Adrenal gland (tissue), 12 donors: ENCODE results near the gene FAM111B. TPM values are rescaled to one million over a fixed set of nuclear protein-coding genes. Genes with fewer than 3 reads are reported as not detected.

Experiments
- DNase-seq, 7 donors: peaks; one replicate each; pipeline ENCODE4 v3.0.0-alpha.2; 2019 to 2020
- H3K27ac ChIP-seq, 5 donors: fragments of 200-600 bp; sonication (generic) in 4 of 5; 1 replicate in 3 of 5; 2 replicates in 2 of 5; pipeline versions ENCODE4 v1.5.1 to v1.8.0; 2016 to 2020; ENCODE audit warnings: mild to moderate bottlenecking in 1 of 5
- H3K27me3 ChIP-seq: fragments of 200-600 bp; 2 replicates; pipeline ENCODE4 v1.8.0; 2021
- H3K36me3 ChIP-seq, 2 donors: fragments of 200-600 bp; replicated peaks in 1 of 2; 1 replicate in 1 of 2; 2 replicates in 1 of 2; pipeline versions ENCODE4 v1.5.1 to v1.8.0; 2018 to 2022
- H3K4me1 ChIP-seq, 2 donors: fragments of 200-600 bp; replicated peaks in 1 of 2; 1 replicate in 1 of 2; 2 replicates in 1 of 2; pipeline versions ENCODE4 v1.5.1 to v1.8.0; 2018 to 2021
- H3K4me3 ChIP-seq, 4 donors: fragments of 200-600 bp; sonication (generic) in 3 of 4; one replicate each; pipeline ENCODE4 v1.5.1; 2016 to 2018
- H3K9me3 ChIP-seq, 3 donors: fragments of 200-600 bp; sonication (generic) in 1 of 3; replicated peaks in 1 of 3; 1 replicate in 2 of 3; 2 replicates in 1 of 3; pipeline versions ENCODE4 v1.5.1 to v1.8.0; 2016 to 2021
- CTCF ChIP-seq, 6 experiments: fragments of 450-650 bp in 4 of 6; fragments of 200-600 bp in 2 of 6; sonication (generic) in 1 of 6; IDR thresholded peaks; 1 replicate in 5 of 6; 2 replicates in 1 of 6; pipeline versions ENCODE4 v1.5.1 to v1.8.0; 2016 to 2021; ENCODE audit warnings: antibody characterized with exemption in 6 of 6, mild to moderate bottlenecking in 2 of 6, moderate library complexity in 1 of 6
- POLR2A ChIP-seq, 2 donors: fragments of 450-650 bp; IDR thresholded peaks; one replicate each; pipeline ENCODE4 v1.6.1; 2017; ENCODE audit warnings: antibody characterized with exemption in 2 of 2, mild to moderate bottlenecking in 2 of 2, moderate library complexity in 1 of 2
- whole genome bisulfite sequencing, 4 donors: extraction: QIAGEN DNeasy Blood & Tissue Kit in 2 of 4; methylation state at CpG; one replicate each; pipeline versions ENCODE4 v1.1.5 to v1.1.7; 2013 to 2017; 5-methylcytosine and 5-hydroxymethylcytosine counted together
- intact Hi-C, 2 donors: fragments of 100-400 bp; cut with DNase I; formaldehyde crosslinking; loops; one replicate each; pipeline versions ENCODE4 v1.14.1 to v1.15.0; 2022 to 2023
- polyA plus RNA-seq, 3 donors: library from polyadenylated mRNA; stranded (reverse); fragments of 200-250 nt in 2 of 3; fragments of 350-450 nt in 1 of 3; fragmentation: Illumina TruSeq in 1 of 3; extraction: RNeasy Lipid Tissue Mini Kit (QIAGEN cat#74804) in 1 of 3; gene quantifications; one replicate each; pipeline ENCODE4 v1.2.3, GENCODE V29; 2013 to 2014
- total RNA-seq, 9 donors: library from RNA; depleted of rRNA in 4 of 9; stranded (reverse); fragments of >200 nt in 4 of 9; fragments of 120-200 nt in 1 of 9; fragmentation: NEBNext Ultra II Directional in 1 of 9; extraction: Animal tissue kit (Norgen Biotek cat#: 25700) in 1 of 9; gene quantifications; one replicate each; pipeline versions ENCODE4 v1.1.0 to v1.2.4, GENCODE V29; 2013 to 2023
- donor health status: healthy with polysubstance abuse.
- donor health status: Bipolar disorder and iron deficiency.
- donor health status: DM: yes; HTN: yes; CAD: no.
- donor health status: DM: no; HTN: no; CAD: no.
- donor health status: DM: no; HTN: no; CAD: no.
- donor health status: DM: yes; HTN: yes; CAD: no.

FAM111B gene
- total and polyA plus RNA-seq, 12 donors = 0.08 to 14.1 (median 0.77) TPM; not detected in 1

DNA sequence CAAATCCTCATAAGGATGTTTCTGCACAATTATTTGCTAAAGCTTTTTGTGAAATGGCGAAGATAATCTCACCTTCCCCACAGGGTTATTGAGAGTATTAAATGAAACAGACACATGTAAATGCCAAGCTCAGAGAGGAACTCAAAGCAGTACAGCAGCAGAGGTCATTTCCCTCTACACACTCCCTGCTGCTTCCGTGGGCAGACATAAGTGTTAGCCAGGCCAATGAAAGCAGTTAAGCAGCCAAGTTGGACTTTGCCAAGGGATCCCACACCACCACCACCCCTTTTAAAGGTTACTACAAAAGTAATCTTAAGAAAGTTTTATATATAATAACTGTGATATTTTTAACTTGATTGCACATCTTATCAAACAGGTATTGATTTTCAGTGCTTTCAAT lies 31.6 kb downstream of the FAM111B start:
- DNase-seq = no peak
- H3K4me3 ChIP-seq = no peak overlapping the region
- H3K27me3 ChIP-seq = no peaks in the 10 kb centered on the region
- no peaks in the 10 kb centered on the region for H3K9me3 ChIP-seq
- TF ChIP-seq POLR2A (IDR thresholded peaks at IDR 0.05) = no peak
- no peak for TF ChIP-seq CTCF (IDR thresholded peaks at IDR 0.05)
- no peaks in the 10 kb centered on the region for H3K36me3 ChIP-seq
- H3K27ac ChIP-seq = no peak overlapping the region
- WGBS, 4 donors = 56 to 71% (median 70%) methylated on average over 2 of the region's 2 CpGs
- peaks cover 3 to 12% of the 10 kb centered on the region in 2 donors for H3K4me1 ChIP-seq
- intact Hi-C loops = loop anchor here in 1 of 2 donors (5.0 to 10.0 kb wide), 2 partner anchors 41 to 484 kb away; no protein-coding TSS in a partner anchor

- Histone ChIP-seq H3K36me3 (no peaks in the 10 kb centered on the region), H3K27ac (no peak overlapping the region), H3K9me3 (no peaks in the 10 kb centered on the region), H3K4me1 (peaks cover 18 to 35% of the 10 kb centered on the region in 2 donors), H3K4me3 (no peak overlapping the region), H3K27me3 (no peaks in the 10 kb centered on the region)
- 93 to 100% (median 93%) methylated on average over 4 of the region's 4 CpGs for WGBS, 4 donors
- DNase-seq = no peak
- intact Hi-C loops = no loop called here
- TF ChIP-seq CTCF (IDR thresholded peaks at IDR 0.05) (no peak), POLR2A (IDR thresholded peaks at IDR 0.05) (no peak)
These were observed 34.2 kb downstream of the FAM111B start for GRCh38 chr11:59141191-59141590.

DNA sequence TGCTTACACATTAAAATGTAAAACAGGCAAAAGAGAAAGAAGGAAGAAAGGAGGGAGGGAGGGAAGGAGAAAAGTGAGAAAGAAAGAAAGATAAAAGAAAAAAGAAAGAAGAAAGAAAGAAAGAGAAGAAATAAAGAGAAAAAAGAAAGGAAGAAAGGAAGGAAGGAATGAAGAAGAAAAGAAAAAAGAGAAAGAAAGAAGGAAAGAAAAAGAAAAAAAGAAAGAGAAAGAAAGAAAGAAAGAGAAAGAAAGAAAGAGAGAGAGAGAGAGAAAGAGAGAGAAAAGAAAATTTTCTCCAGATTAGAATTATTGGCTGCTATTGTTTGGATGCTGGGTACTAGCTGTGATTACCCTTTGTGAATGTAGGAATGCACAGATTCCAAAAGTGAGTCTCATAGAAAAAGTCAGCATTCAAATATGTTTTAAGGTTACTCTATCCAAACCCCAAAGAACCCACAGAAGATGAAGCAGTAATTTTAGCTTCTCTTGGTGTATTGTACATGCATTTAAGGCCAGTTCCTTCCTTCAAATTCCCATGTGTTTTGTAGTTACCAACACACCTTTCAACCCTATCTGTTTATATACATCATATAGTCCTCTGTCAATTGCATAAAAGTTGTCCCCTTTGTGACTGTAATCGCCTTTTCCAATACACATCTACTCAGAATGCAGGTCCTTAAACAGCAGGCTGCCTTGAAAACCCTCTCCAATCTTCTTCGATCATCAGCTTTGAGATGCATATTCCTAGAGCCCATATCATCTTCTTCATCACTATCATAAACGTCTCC lies 34.8 kb downstream of the FAM111B start:
- WGBS, 4 donors = 3 to 4% (median 3%) methylated on average over 3 of the region's 3 CpGs
- Histone ChIP-seq H3K27ac (peak overlapping the region in 4 of 5 donors; percentile 80 to 97 (median 94)), H3K27me3 (no peaks in the 10 kb centered on the region), H3K9me3 (no peaks in the 10 kb centered on the region), H3K4me3 (peak overlapping the region; percentile 9 to 88 (median 60)), H3K36me3 (no peaks in the 10 kb centered on the region), H3K4me1 (peaks cover 18 to 36% of the 10 kb centered on the region in 2 donors)
- DNase-seq = no peak
- intact Hi-C loops = no loop called here
- no peak for TF ChIP-seq CTCF (IDR thresholded peaks at IDR 0.05)
- no peak for TF ChIP-seq POLR2A (IDR thresholded peaks at IDR 0.05)

DNA sequence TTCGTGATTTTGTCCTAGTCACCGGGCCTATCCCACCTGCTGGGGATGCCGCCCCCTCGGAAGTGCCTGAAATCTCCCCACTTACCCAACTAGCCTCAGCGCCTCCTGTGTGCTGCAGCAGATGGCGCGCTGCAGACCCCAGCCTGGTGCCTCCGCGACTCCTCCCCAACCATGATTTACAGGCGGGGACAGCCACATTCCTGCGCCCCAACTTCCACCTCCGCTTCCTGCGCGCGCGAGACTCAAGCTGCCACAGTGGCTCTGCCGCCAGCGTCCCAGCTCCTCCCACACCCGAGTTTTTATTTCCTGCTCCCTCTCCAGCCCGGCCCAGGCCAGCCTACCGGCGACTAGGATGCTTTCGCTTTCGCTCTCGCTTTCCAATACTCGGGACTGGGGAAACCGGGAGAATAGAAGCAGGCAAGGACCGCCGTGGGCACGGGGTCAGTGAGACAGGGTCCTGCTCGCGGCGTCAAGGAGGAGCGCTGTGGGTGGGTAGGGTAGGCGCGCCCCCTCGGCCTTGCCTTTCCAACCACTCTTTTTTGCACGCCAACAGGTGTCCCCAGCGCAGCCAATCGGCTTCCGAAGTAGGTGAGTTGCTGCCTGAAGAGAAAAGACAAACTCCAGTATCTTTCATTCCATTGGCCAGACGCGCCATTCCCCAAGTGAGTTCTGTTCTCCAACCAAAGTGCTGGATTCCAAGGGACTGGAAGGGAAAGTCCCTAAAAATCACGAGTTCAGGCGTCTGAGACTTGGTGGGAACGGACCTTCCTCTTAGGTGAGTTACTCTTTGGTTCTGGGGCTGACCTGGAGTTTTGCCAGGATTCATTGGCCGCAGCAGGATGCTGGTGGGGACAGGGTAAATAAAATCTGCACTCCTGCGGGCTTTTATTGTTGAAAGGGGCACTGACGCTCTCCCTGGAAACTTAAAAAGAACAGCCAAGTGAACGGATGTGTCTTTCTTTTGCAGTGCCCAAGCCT lies 35.8 kb downstream of the FAM111B start, which contains the start of gene FAM111A:
TSS of gene FAM111A (plus strand) at position 327 of the 978 bp plus-strand sequence. CDS start 6,017 bp downstream, outside the sequence.
- TF ChIP-seq CTCF (IDR thresholded peaks at IDR 0.05) (peak in 1 of 6 experiments; percentile 22), POLR2A (IDR thresholded peaks at IDR 0.05) (peak in 1 of 2 donors; percentile 66)
- peak within 1 kb of the TSS; percentile 80 to 97 (median 92) for H3K27ac ChIP-seq
- no peaks in the 10 kb centered on the region for H3K9me3 ChIP-seq
- H3K4me3 ChIP-seq = peak within 1 kb of the TSS; percentile 13 to 88 (median 60)
- H3K36me3 ChIP-seq = no peaks in the 10 kb centered on the region
- H3K4me1 ChIP-seq = peaks cover 18 to 36% of the 10 kb centered on the region in 2 donors
- intact Hi-C loops = no loop called here
- peak; percentile 83 to 94 (median 92) for DNase-seq
- WGBS, 4 donors = 0 to 1% (median 0%) methylated on average over 35 to 50 of the region's 50 CpGs
- H3K27me3 ChIP-seq = no peaks in the 10 kb centered on the region
